Stomach (tissue), 9 donors: ENCODE data around the gene NDUFAF2. TPM values are rescaled to one million over a fixed set of nuclear protein-coding genes. Genes with fewer than 3 reads are reported as not detected.

ENCODE experiments used
- DNase-seq, 2 donors: peaks; one replicate each; pipeline versions ENCODE4 v3.0.0 to v3.0.0-alpha.2; 2013 to 2019
- H3K27ac ChIP-seq, 5 donors: fragments of 200-600 bp in 4 of 5; sonication (generic) in 4 of 5; one replicate each; pipeline ENCODE4 v1.5.1; 2013 to 2019; ENCODE audit warnings: mild to moderate bottlenecking in 1 of 5, moderate library complexity in 1 of 5
- H3K27me3 ChIP-seq, 3 donors: fragments of 200-600 bp; sonication (generic); one replicate each; pipeline ENCODE4 v1.5.1; 2017 to 2019; ENCODE audit warnings: mixed run types in 1 of 3
- H3K36me3 ChIP-seq, 4 donors: fragments of 200-600 bp; sonication (generic); 1 replicate in 3 of 4; 2 replicates in 1 of 4; pipeline ENCODE4 v1.5.1; 2016 to 2019
- H3K4me1 ChIP-seq, 4 donors: fragments of 200-600 bp; sonication (generic); one replicate each; pipeline ENCODE4 v1.5.1; 2016 to 2019
- H3K4me3 ChIP-seq, 4 donors: fragments of 200-600 bp; sonication (generic) in 3 of 4; one replicate each; pipeline ENCODE4 v1.5.1; 2016 to 2019; ENCODE audit warnings: mild to moderate bottlenecking in 1 of 4
- H3K9me3 ChIP-seq, 4 donors: fragments of 200-600 bp; sonication (generic); one replicate each; pipeline ENCODE4 v1.5.1; 2016 to 2019
- EP300 ChIP-seq: sonication (generic); formaldehyde crosslinking; IDR thresholded peaks from one replicate; pipeline ENCODE4 v1.6.1; 2017; ENCODE audit warnings: antibody characterized with exemption
- POLR2A ChIP-seq, 4 donors: fragments of 450-650 bp; IDR thresholded peaks; one replicate each; pipeline ENCODE4 v1.6.1; 2016; ENCODE audit warnings: antibody characterized with exemption in 4 of 4, control low read depth in 2 of 4, mild to moderate bottlenecking in 1 of 4, moderate library complexity in 1 of 4
- POLR2AphosphoS5 ChIP-seq, 3 donors: sonication (generic); formaldehyde crosslinking; IDR thresholded peaks; one replicate each; pipeline ENCODE4 v1.6.1; 2016; ENCODE audit warnings: antibody characterized with exemption in 3 of 3
- WGBS, 5 donors: extraction: QIAGEN DNeasy Blood & Tissue Kit in 3 of 5; methylation state at CpG; one replicate each; pipeline versions ENCODE4 v1.1.5 to v1.1.7; 2013 to 2018; 5-methylcytosine and 5-hydroxymethylcytosine counted together
- intact Hi-C: fragments of 100-400 bp; cut with DNase I; formaldehyde crosslinking; loops from one replicate; pipeline ENCODE4 v1.15.1; 2023; ENCODE audit warnings: low total_unique reads
- polyA plus RNA-seq, 3 donors: library from polyadenylated mRNA; stranded (reverse); fragments of 200-250 nt; gene quantifications; one replicate each; pipeline ENCODE4 v1.2.3, GENCODE V29; 2013
- total RNA-seq, 5 donors: library from RNA; depleted of rRNA; stranded (reverse); fragments of >200 nt; gene quantifications; one replicate each; pipeline versions ENCODE4 v1.1.0 to v1.2.3, GENCODE V29; 2014 to 2016
- TF ChIP-seq, protein P1 (sequence below), 7 experiments: fragments of 450-650 bp in 4 of 7; fragments of 200-600 bp in 3 of 7; sonication (generic) in 3 of 7; IDR thresholded peaks; one replicate each; pipeline ENCODE4 v1.5.1; 2016 to 2019; ENCODE audit warnings: antibody characterized with exemption in 7 of 7, control low read depth in 2 of 7, mild to moderate bottlenecking in 1 of 7
- donor health status: healthy with polysubstance abuse.
- donor health status: Bipolar disorder and iron deficiency.
- donor health status: healthy.

Gene NDUFAF2
- total and polyA plus RNA-seq, 8 donors = 3.5 to 61.9 (median 29.3) TPM

- WGBS, 5 donors = 39 to 66% (median 54%) methylated on average over 4 of the region's 4 CpGs
- Histone ChIP-seq H3K36me3 (no peaks in the 10 kb centered on the region), H3K4me1 (no peaks in the 10 kb centered on the region), H3K27me3 (no peaks in the 10 kb centered on the region), H3K9me3 (no peaks in the 10 kb centered on the region), H3K27ac (no peak overlapping the region), H3K4me3 (no peak overlapping the region)
- intact Hi-C loops = no loop called here
- no peak for TF ChIP-seq POLR2A (IDR thresholded peaks at IDR 0.05)
- TF ChIP-seq POLR2AphosphoS5 (IDR thresholded peaks at IDR 0.05) = no peak
- TF ChIP-seq, protein P1, sequence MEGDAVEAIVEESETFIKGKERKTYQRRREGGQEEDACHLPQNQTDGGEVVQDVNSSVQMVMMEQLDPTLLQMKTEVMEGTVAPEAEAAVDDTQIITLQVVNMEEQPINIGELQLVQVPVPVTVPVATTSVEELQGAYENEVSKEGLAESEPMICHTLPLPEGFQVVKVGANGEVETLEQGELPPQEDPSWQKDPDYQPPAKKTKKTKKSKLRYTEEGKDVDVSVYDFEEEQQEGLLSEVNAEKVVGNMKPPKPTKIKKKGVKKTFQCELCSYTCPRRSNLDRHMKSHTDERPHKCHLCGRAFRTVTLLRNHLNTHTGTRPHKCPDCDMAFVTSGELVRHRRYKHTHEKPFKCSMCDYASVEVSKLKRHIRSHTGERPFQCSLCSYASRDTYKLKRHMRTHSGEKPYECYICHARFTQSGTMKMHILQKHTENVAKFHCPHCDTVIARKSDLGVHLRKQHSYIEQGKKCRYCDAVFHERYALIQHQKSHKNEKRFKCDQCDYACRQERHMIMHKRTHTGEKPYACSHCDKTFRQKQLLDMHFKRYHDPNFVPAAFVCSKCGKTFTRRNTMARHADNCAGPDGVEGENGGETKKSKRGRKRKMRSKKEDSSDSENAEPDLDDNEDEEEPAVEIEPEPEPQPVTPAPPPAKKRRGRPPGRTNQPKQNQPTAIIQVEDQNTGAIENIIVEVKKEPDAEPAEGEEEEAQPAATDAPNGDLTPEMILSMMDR (IDR thresholded peaks at IDR 0.05) = no peak
- TF ChIP-seq EP300 = no peak
- no peak for DNase-seq
Observed at GRCh38 chr5:61002611-61003355, 57.8 kb downstream of the NDUFAF2 start.

GRCh38 chr5:61004448-61004847, 59.4 kb downstream of the NDUFAF2 start:
- H3K4me3 ChIP-seq = no peak overlapping the region
- no peaks in the 10 kb centered on the region for H3K9me3 ChIP-seq
- H3K36me3 ChIP-seq = no peaks in the 10 kb centered on the region
- no peak for DNase-seq
- TF ChIP-seq POLR2A (IDR thresholded peaks at IDR 0.05) (no peak), EP300 (no peak), POLR2AphosphoS5 (IDR thresholded peaks at IDR 0.05) (no peak)
- TF ChIP-seq, protein P1 (IDR thresholded peaks at IDR 0.05) = no peak
- H3K27ac ChIP-seq = no peak overlapping the region
- H3K4me1 ChIP-seq = no peaks in the 10 kb centered on the region
- H3K27me3 ChIP-seq = no peaks in the 10 kb centered on the region
- intact Hi-C loops = no loop called here

- H3K36me3 ChIP-seq = no peaks in the 10 kb centered on the region
- DNase-seq = no peak
- H3K9me3 ChIP-seq = no peaks in the 10 kb centered on the region
- peaks cover 0 to 14% (median 3%) of the 10 kb centered on the region in 4 donors for H3K4me1 ChIP-seq
- H3K4me3 ChIP-seq = no peak overlapping the region
- intact Hi-C loops = no loop called here
- no peak overlapping the region for H3K27ac ChIP-seq
- TF ChIP-seq, protein P1 (IDR thresholded peaks at IDR 0.05) = no peak
- TF ChIP-seq POLR2AphosphoS5 (IDR thresholded peaks at IDR 0.05) = no peak
- no peak for TF ChIP-seq POLR2A (IDR thresholded peaks at IDR 0.05)
- TF ChIP-seq EP300 = no peak
- H3K27me3 ChIP-seq = no peaks in the 10 kb centered on the region
Observed at GRCh38 chr5:61009907-61010306, 64.9 kb downstream of the NDUFAF2 start.

GRCh38 chr5:61010467-61011454, 65.8 kb downstream of the NDUFAF2 start:
- H3K9me3 ChIP-seq = no peaks in the 10 kb centered on the region
- WGBS, 5 donors = 65 to 69% (median 67%) methylated on average over 5 of the region's 5 CpGs

More at GRCh38 chr5:61010467-61011454, 65.8 kb downstream of the NDUFAF2 start:
- peaks cover 0 to 14% (median 3%) of the 10 kb centered on the region in 4 donors for H3K4me1 ChIP-seq
- no peak for TF ChIP-seq POLR2A (IDR thresholded peaks at IDR 0.05)
- TF ChIP-seq POLR2AphosphoS5 (IDR thresholded peaks at IDR 0.05) = no peak
- TF ChIP-seq, protein P1 (IDR thresholded peaks at IDR 0.05) = no peak
- no peak for TF ChIP-seq EP300
- H3K36me3 ChIP-seq = no peaks in the 10 kb centered on the region
- DNase-seq = no peak
- intact Hi-C loops = no loop called here
- no peak overlapping the region for H3K4me3 ChIP-seq
- H3K27ac ChIP-seq = no peak overlapping the region
- H3K27me3 ChIP-seq = no peaks in the 10 kb centered on the region
